Measurements from ENCODE around the gene SASH1.

SASH1 gene

GRCh38 chr6:148423601-148424270 lies 81.1 kb downstream of the SASH1 start:
- Histone ChIP-seq H3K9ac (ENCODE audit: low read length) (no peak overlapping the region), H3K9me3 (ENCODE audit: control insufficient read depth, low read length) (no peaks in the 10 kb centered on the region), H3K36me3 (ENCODE audit: control insufficient read depth, insufficient read depth, low read length, severe bottlenecking) (no peaks in the 10 kb centered on the region), H3K27me3 (replicated peaks; ENCODE audit: control insufficient read depth, insufficient read depth, low read length) (no peaks in the 10 kb centered on the region), H3K4me3 (ENCODE audit: low read length) (no peak overlapping the region), H3K4me1 (ENCODE audit: control insufficient read depth, insufficient read depth, low read length) (peaks cover 9% of the 10 kb centered on the region)
- no peak for DNase-seq (ENCODE audit: low read depth)

GRCh38 chr6:148425443-148425842 lies 82.8 kb downstream of the SASH1 start:
- no peak for DNase-seq (ENCODE audit: low read depth)
- no peaks in the 10 kb centered on the region for H3K27me3 ChIP-seq (replicated peaks; ENCODE audit: control insufficient read depth, insufficient read depth, low read length)
- H3K4me3 ChIP-seq (ENCODE audit: low read length) = no peak overlapping the region
- H3K4me1 ChIP-seq (ENCODE audit: control insufficient read depth, insufficient read depth, low read length) = peaks cover 9% of the 10 kb centered on the region
- no peaks in the 10 kb centered on the region for H3K36me3 ChIP-seq (ENCODE audit: control insufficient read depth, insufficient read depth, low read length, severe bottlenecking)
- H3K9ac ChIP-seq (ENCODE audit: low read length) = no peak overlapping the region
- no peaks in the 10 kb centered on the region for H3K9me3 ChIP-seq (ENCODE audit: control insufficient read depth, low read length)

- no peaks in the 10 kb centered on the region for H3K27me3 ChIP-seq (replicated peaks; ENCODE audit: control insufficient read depth, insufficient read depth, low read length)
- H3K9me3 ChIP-seq (ENCODE audit: control insufficient read depth, low read length) = no peaks in the 10 kb centered on the region
- no peak for DNase-seq (ENCODE audit: low read depth)
- H3K4me3 ChIP-seq (ENCODE audit: low read length) = no peak overlapping the region
- peaks cover 3% of the 10 kb centered on the region for H3K36me3 ChIP-seq (ENCODE audit: control insufficient read depth, insufficient read depth, low read length, severe bottlenecking)
- H3K9ac ChIP-seq (ENCODE audit: low read length) = no peak overlapping the region
- peaks cover 9% of the 10 kb centered on the region for H3K4me1 ChIP-seq (ENCODE audit: control insufficient read depth, insufficient read depth, low read length)
Observed at GRCh38 chr6:148426317-148426977, 83.8 kb downstream of the SASH1 start.

GRCh38 chr6:148427333-148427732 lies 84.7 kb downstream of the SASH1 start:
- no peak overlapping the region for H3K4me3 ChIP-seq (ENCODE audit: low read length)
- H3K36me3 ChIP-seq (ENCODE audit: control insufficient read depth, insufficient read depth, low read length, severe bottlenecking) = peaks cover 3% of the 10 kb centered on the region
- no peaks in the 10 kb centered on the region for H3K9me3 ChIP-seq (ENCODE audit: control insufficient read depth, low read length)
- no peaks in the 10 kb centered on the region for H3K27me3 ChIP-seq (replicated peaks; ENCODE audit: control insufficient read depth, insufficient read depth, low read length)
- H3K4me1 ChIP-seq (ENCODE audit: control insufficient read depth, insufficient read depth, low read length) = peaks cover 9% of the 10 kb centered on the region
- no peak overlapping the region for H3K9ac ChIP-seq (ENCODE audit: low read length)
- DNase-seq (ENCODE audit: low read depth) = peak; percentile 4

GRCh38 chr6:148429423-148429822 lies 86.8 kb downstream of the SASH1 start:
- H3K4me3 ChIP-seq (ENCODE audit: low read length) = no peak overlapping the region
- DNase-seq (ENCODE audit: low read depth) = no peak
- no peaks in the 10 kb centered on the region for H3K27me3 ChIP-seq (replicated peaks; ENCODE audit: control insufficient read depth, insufficient read depth, low read length)
- H3K9ac ChIP-seq (ENCODE audit: low read length) = no peak overlapping the region
- no peaks in the 10 kb centered on the region for H3K4me1 ChIP-seq (ENCODE audit: control insufficient read depth, insufficient read depth, low read length)
- H3K9me3 ChIP-seq (ENCODE audit: control insufficient read depth, low read length) = no peaks in the 10 kb centered on the region
- peaks cover 3% of the 10 kb centered on the region for H3K36me3 ChIP-seq (ENCODE audit: control insufficient read depth, insufficient read depth, low read length, severe bottlenecking)

- no peak overlapping the region for H3K9ac ChIP-seq (ENCODE audit: low read length)
- peaks cover 3% of the 10 kb centered on the region for H3K36me3 ChIP-seq (ENCODE audit: control insufficient read depth, insufficient read depth, low read length, severe bottlenecking)
- DNase-seq (ENCODE audit: low read depth) = no peak
- H3K9me3 ChIP-seq (ENCODE audit: control insufficient read depth, low read length) = no peaks in the 10 kb centered on the region
- H3K27me3 ChIP-seq (replicated peaks; ENCODE audit: control insufficient read depth, insufficient read depth, low read length) = no peaks in the 10 kb centered on the region
- H3K4me1 ChIP-seq (ENCODE audit: control insufficient read depth, insufficient read depth, low read length) = peaks cover 8% of the 10 kb centered on the region
- no peak overlapping the region for H3K4me3 ChIP-seq (ENCODE audit: low read length)
Observed at GRCh38 chr6:148430897-148431296, 88.3 kb downstream of the SASH1 start.

GRCh38 chr6:148431413-148431812 lies 88.8 kb downstream of the SASH1 start:
- no peak for DNase-seq (ENCODE audit: low read depth)

GRCh38 chr6:148431840-148432239 lies 89.2 kb downstream of the SASH1 start:
- Histone ChIP-seq H3K4me3 (ENCODE audit: low read length) (no peak overlapping the region), H3K27me3 (replicated peaks; ENCODE audit: control insufficient read depth, insufficient read depth, low read length) (no peaks in the 10 kb centered on the region), H3K36me3 (ENCODE audit: control insufficient read depth, insufficient read depth, low read length, severe bottlenecking) (peaks cover 3% of the 10 kb centered on the region), H3K4me1 (ENCODE audit: control insufficient read depth, insufficient read depth, low read length) (peaks cover 11% of the 10 kb centered on the region), H3K9ac (ENCODE audit: low read length) (no peak overlapping the region), H3K9me3 (ENCODE audit: control insufficient read depth, low read length) (no peaks in the 10 kb centered on the region)
- DNase-seq (ENCODE audit: low read depth) = no peak

More at GRCh38 chr6:148431413-148431812, 88.8 kb downstream of the SASH1 start:
- H3K4me3 ChIP-seq (ENCODE audit: low read length) = no peak overlapping the region
- no peaks in the 10 kb centered on the region for H3K27me3 ChIP-seq (replicated peaks; ENCODE audit: control insufficient read depth, insufficient read depth, low read length)
- H3K9me3 ChIP-seq (ENCODE audit: control insufficient read depth, low read length) = no peaks in the 10 kb centered on the region
- peaks cover 10% of the 10 kb centered on the region for H3K4me1 ChIP-seq (ENCODE audit: control insufficient read depth, insufficient read depth, low read length)
- peaks cover 3% of the 10 kb centered on the region for H3K36me3 ChIP-seq (ENCODE audit: control insufficient read depth, insufficient read depth, low read length, severe bottlenecking)
- no peak overlapping the region for H3K9ac ChIP-seq (ENCODE audit: low read length)

GRCh38 chr6:148432462-148433195 lies 90.0 kb downstream of the SASH1 start:
- DNase-seq (ENCODE audit: low read depth) = no peak
- H3K36me3 ChIP-seq (ENCODE audit: control insufficient read depth, insufficient read depth, low read length, severe bottlenecking) = peaks cover 3% of the 10 kb centered on the region
- no peaks in the 10 kb centered on the region for H3K27me3 ChIP-seq (replicated peaks; ENCODE audit: control insufficient read depth, insufficient read depth, low read length)
- no peaks in the 10 kb centered on the region for H3K9me3 ChIP-seq (ENCODE audit: control insufficient read depth, low read length)
- peaks cover 19% of the 10 kb centered on the region for H3K4me1 ChIP-seq (ENCODE audit: control insufficient read depth, insufficient read depth, low read length)
- H3K9ac ChIP-seq (ENCODE audit: low read length) = no peak overlapping the region
- no peak overlapping the region for H3K4me3 ChIP-seq (ENCODE audit: low read length)

- Histone ChIP-seq H3K4me1 (ENCODE audit: control insufficient read depth, insufficient read depth, low read length) (peaks cover 21% of the 10 kb centered on the region), H3K36me3 (ENCODE audit: control insufficient read depth, insufficient read depth, low read length, severe bottlenecking) (peaks cover 3% of the 10 kb centered on the region), H3K9me3 (ENCODE audit: control insufficient read depth, low read length) (no peaks in the 10 kb centered on the region), H3K9ac (ENCODE audit: low read length) (peak overlapping the region; percentile 7), H3K4me3 (ENCODE audit: low read length) (no peak overlapping the region), H3K27me3 (replicated peaks; ENCODE audit: control insufficient read depth, insufficient read depth, low read length) (no peaks in the 10 kb centered on the region)
- DNase-seq (ENCODE audit: low read depth) = peak; percentile 59
Observed at GRCh38 chr6:148435386-148435785, 92.7 kb downstream of the SASH1 start.

GRCh38 chr6:148436466-148436865 lies 93.8 kb downstream of the SASH1 start:
- Histone ChIP-seq H3K4me1 (ENCODE audit: control insufficient read depth, insufficient read depth, low read length) (peaks cover 30% of the 10 kb centered on the region), H3K9ac (ENCODE audit: low read length) (no peak overlapping the region), H3K4me3 (ENCODE audit: low read length) (no peak overlapping the region), H3K27me3 (replicated peaks; ENCODE audit: control insufficient read depth, insufficient read depth, low read length) (no peaks in the 10 kb centered on the region), H3K36me3 (ENCODE audit: control insufficient read depth, insufficient read depth, low read length, severe bottlenecking) (no peaks in the 10 kb centered on the region), H3K9me3 (ENCODE audit: control insufficient read depth, low read length) (no peaks in the 10 kb centered on the region)
- no peak for DNase-seq (ENCODE audit: low read depth)
